SK-N-SH treated with all-trans-retinoic acid at 6 μM for 48 hours (cell line): ENCODE results near the gene USF2.

Experiments used
- BACH2 ChIP-seq: fragments of 250-450 bp; sonication (Bioruptor Pico); IDR thresholded peaks from 2 replicates; pipeline ENCODE4 v1.9.0; 2021; ENCODE audit warnings: mild to moderate bottlenecking, borderline replicate concordance
- CSDC2 ChIP-seq: fragments of 250-450 bp; sonication (Bioruptor Pico); IDR thresholded peaks from 2 replicates; pipeline ENCODE4 v1.5.0; 2020; ENCODE audit warnings: mild to moderate bottlenecking, moderate library complexity
- GLIS3 ChIP-seq: fragments of 250-450 bp; sonication (Bioruptor Pico); IDR thresholded peaks from 2 replicates; pipeline ENCODE4 v1.5.0; 2020; ENCODE audit warnings: mild to moderate bottlenecking, moderate library complexity
- RARB ChIP-seq: fragments of 250-450 bp; sonication (Bioruptor Pico); IDR thresholded peaks from 2 replicates; pipeline ENCODE4 v1.8.0; 2021; ENCODE audit warnings: mild to moderate bottlenecking, moderate library complexity
- SNAI2 ChIP-seq: fragments of 250-450 bp; sonication (Bioruptor Pico); IDR thresholded peaks from 2 replicates; pipeline ENCODE4 v1.5.0; 2020; ENCODE audit warnings: mild to moderate bottlenecking, moderate library complexity
- TCF4 ChIP-seq: fragments of 250-450 bp; sonication (Bioruptor Pico); IDR thresholded peaks from 2 replicates; pipeline ENCODE4 v1.8.0; 2021; ENCODE audit warnings: mild to moderate bottlenecking, moderate library complexity, borderline replicate concordance
- ZC3H10 ChIP-seq: fragments of 250-450 bp; sonication (Bioruptor Pico); IDR thresholded peaks from 2 replicates; pipeline ENCODE4 v1.5.1; 2021; ENCODE audit warnings: mild to moderate bottlenecking, moderate library complexity
- ZFP3 ChIP-seq: fragments of 250-450 bp; sonication (Bioruptor Pico); IDR thresholded peaks from 2 replicates; pipeline ENCODE4 v1.5.0; 2020; ENCODE audit warnings: mild to moderate bottlenecking, moderate library complexity
- ZFP30 ChIP-seq: fragments of 450-650 bp; formaldehyde crosslinking; IDR thresholded peaks from 2 replicates; pipeline ENCODE4 v1.5.0; 2022; ENCODE audit warnings: mild to moderate bottlenecking, moderate library complexity
- TF ChIP-seq, protein P1 (sequence below): fragments of 250-450 bp; sonication (Bioruptor Pico); IDR thresholded peaks from 2 replicates; pipeline ENCODE4 v1.8.0; 2020; ENCODE audit warnings: mild to moderate bottlenecking, moderate library complexity, borderline replicate concordance
- TF ChIP-seq, protein P2 (sequence below): fragments of 250-450 bp; sonication (Bioruptor Pico); IDR thresholded peaks from 2 replicates; pipeline ENCODE4 v1.5.1; 2020; ENCODE audit warnings: low read depth, mild to moderate bottlenecking, moderate library complexity
- TF ChIP-seq, protein P3 (sequence below): fragments of 250-450 bp; sonication (Bioruptor Pico); IDR thresholded peaks from 2 replicates; pipeline ENCODE4 v1.5.1; 2021; ENCODE audit warnings: mild to moderate bottlenecking, moderate library complexity
- TF ChIP-seq, protein P4 (sequence below): fragments of 250-450 bp; sonication (Bioruptor Pico); IDR thresholded peaks from 2 replicates; pipeline ENCODE4 v1.8.0; 2021; ENCODE audit warnings: low read depth, mild to moderate bottlenecking, moderate library complexity, borderline replicate concordance

DNA sequence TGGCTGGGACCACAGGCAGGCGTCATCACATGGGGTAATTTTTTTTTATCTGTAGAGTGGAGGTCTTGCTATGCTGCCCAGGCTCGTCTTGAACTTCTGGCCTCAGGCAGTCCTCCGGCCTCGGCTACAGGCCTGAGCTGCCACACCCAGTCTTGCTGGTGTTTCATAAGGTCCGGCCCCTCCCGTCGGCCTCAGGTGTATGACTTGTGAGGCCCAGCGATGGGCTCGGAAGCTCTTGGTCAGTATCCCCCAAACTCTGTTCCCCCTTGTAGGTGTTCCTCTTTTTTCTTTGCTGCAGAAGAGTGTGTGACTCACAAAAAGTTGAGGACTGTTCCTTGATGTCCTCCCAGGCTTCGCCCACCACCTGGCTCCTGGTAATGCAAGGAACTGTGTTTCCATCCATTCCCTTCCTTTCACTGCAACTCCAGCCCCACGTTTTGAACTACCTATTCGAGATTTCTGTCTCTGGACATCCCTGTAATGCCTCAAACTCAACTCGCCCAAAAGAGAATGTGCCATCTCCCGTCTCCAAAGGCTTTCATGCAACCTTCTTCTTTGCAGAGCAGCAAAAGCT, 5.0 kb downstream of the USF2 start:
- TF ChIP-seq, protein P1, sequence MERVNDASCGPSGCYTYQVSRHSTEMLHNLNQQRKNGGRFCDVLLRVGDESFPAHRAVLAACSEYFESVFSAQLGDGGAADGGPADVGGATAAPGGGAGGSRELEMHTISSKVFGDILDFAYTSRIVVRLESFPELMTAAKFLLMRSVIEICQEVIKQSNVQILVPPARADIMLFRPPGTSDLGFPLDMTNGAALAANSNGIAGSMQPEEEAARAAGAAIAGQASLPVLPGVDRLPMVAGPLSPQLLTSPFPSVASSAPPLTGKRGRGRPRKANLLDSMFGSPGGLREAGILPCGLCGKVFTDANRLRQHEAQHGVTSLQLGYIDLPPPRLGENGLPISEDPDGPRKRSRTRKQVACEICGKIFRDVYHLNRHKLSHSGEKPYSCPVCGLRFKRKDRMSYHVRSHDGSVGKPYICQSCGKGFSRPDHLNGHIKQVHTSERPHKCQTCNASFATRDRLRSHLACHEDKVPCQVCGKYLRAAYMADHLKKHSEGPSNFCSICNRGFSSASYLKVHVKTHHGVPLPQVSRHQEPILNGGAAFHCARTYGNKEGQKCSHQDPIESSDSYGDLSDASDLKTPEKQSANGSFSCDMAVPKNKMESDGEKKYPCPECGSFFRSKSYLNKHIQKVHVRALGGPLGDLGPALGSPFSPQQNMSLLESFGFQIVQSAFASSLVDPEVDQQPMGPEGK (CRISPR knock-in tag): no peak
- no peak for TF ChIP-seq CSDC2 (CRISPR knock-in tag)
- no peak for TF ChIP-seq RARB
- no peak for TF ChIP-seq ZFP30 (CRISPR knock-in tag)
- no peak for TF ChIP-seq TCF4 (CRISPR knock-in tag)
- TF ChIP-seq, protein P2, sequence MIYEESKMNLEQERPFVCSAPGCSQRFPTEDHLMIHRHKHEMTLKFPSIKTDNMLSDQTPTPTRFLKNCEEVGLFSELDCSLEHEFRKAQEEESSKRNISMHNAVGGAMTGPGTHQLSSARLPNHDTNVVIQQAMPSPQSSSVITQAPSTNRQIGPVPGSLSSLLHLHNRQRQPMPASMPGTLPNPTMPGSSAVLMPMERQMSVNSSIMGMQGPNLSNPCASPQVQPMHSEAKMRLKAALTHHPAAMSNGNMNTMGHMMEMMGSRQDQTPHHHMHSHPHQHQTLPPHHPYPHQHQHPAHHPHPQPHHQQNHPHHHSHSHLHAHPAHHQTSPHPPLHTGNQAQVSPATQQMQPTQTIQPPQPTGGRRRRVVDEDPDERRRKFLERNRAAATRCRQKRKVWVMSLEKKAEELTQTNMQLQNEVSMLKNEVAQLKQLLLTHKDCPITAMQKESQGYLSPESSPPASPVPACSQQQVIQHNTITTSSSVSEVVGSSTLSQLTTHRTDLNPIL (CRISPR knock-in tag): no peak
- TF ChIP-seq BACH2 (CRISPR knock-in tag): no peak
- no peak for TF ChIP-seq SNAI2 (CRISPR knock-in tag)
- no peak for TF ChIP-seq GLIS3
- TF ChIP-seq, protein P3, sequence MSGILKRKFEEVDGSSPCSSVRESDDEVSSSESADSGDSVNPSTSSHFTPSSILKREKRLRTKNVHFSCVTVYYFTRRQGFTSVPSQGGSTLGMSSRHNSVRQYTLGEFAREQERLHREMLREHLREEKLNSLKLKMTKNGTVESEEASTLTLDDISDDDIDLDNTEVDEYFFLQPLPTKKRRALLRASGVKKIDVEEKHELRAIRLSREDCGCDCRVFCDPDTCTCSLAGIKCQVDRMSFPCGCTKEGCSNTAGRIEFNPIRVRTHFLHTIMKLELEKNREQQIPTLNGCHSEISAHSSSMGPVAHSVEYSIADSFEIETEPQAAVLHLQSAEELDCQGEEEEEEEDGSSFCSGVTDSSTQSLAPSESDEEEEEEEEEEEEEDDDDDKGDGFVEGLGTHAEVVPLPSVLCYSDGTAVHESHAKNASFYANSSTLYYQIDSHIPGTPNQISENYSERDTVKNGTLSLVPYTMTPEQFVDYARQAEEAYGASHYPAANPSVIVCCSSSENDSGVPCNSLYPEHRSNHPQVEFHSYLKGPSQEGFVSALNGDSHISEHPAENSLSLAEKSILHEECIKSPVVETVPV (CRISPR knock-in tag): no peak
- TF ChIP-seq, protein P4, sequence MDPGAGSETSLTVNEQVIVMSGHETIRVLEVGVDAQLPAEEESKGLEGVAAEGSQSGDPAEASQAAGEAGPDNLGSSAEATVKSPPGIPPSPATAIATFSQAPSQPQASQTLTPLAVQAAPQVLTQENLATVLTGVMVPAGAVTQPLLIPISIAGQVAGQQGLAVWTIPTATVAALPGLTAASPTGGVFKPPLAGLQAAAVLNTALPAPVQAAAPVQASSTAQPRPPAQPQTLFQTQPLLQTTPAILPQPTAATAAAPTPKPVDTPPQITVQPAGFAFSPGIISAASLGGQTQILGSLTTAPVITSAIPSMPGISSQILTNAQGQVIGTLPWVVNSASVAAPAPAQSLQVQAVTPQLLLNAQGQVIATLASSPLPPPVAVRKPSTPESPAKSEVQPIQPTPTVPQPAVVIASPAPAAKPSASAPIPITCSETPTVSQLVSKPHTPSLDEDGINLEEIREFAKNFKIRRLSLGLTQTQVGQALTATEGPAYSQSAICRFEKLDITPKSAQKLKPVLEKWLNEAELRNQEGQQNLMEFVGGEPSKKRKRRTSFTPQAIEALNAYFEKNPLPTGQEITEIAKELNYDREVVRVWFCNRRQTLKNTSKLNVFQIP (CRISPR knock-in tag): no peak
- no peak for TF ChIP-seq ZC3H10 (CRISPR knock-in tag)
- TF ChIP-seq ZFP3 (CRISPR knock-in tag): no peak
